Frontal cortex (tissue), 4 donors: ENCODE results near the gene CYP21A2. TPM values are rescaled to one million over a fixed set of nuclear protein-coding genes. Genes with fewer than 3 reads are reported as not detected.
A peak's percentile ranks its signal among the peaks of the same experiment; 100 is the strongest.
"Not testable (repeated sequence)": the region's sequence is repeated elsewhere in the genome, so short reads cannot be mapped to it uniquely, and the experiment has no call there.

Experiments
- DNase-seq, 2 donors: peaks; one replicate each; pipeline ENCODE4 v3.0.0; 2012; ENCODE audit warnings: low spot score in 2 of 2
- FAIRE-seq: peaks from 2 replicates; lab custom pipeline; 2012; peaks lifted over from hg19 to GRCh38; lab: Jason Lieb, UNC
- total RNA-seq: library from RNA; depleted of rRNA; stranded (reverse); fragments of >200 nt; gene quantifications from one replicate; pipeline ENCODE4 v1.2.3, GENCODE V29; 2014
- donor health status: control.
- donor health status: control.
- donor health status: control.

CYP21A2 gene
- total RNA-seq, 1 donor from 2014 or later = under 0.01 TPM

DNA sequence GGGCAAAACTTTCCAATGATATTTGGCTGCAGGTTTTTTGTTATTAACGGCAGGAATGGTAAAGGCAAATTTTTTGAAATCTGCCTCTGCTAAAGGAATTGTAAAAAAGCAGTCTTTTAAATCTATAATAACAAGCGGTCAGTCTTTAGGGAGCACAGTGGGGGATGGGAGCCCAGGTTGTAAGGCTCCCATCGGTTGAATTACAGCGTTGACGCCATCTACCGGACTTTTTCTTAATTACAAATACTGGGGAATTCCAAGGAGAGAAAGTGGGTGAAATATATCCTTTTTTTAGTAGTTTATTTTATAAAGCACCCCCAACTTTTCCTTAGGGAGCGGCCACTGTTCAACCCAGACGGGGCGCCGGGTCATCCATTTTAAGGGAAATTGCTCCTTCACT, 16.1 kb upstream of the CYP21A2 start:
- not testable (repeated sequence) for DNase-seq, FAIRE-seq

GRCh38 chr6:32028631-32029030, 9.6 kb upstream of the CYP21A2 start:
- FAIRE-seq, DNase-seq: not testable (repeated sequence)

DNA sequence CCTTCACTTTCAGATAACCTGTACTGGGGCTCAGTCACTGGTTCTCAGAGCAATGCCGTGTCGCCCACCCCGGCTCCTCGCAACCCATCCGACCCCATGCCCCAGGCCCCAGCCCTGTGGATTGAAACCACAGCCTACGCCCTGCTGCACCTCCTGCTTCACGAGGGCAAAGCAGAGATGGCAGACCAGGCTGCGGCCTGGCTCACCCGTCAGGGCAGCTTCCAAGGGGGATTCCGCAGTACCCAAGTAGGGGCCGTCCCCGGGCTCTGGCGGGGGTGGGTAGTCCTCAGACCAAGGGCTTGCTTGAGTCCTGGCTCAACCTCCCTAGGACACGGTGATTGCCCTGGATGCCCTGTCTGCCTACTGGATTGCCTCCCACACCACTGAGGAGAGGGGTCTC, 8.7 kb upstream of the CYP21A2 start:
- not testable (repeated sequence) for DNase-seq, FAIRE-seq

GRCh38 chr6:32035283-32036013, 2.8 kb upstream of the CYP21A2 start:
- not testable (repeated sequence) for DNase-seq, FAIRE-seq

DNA sequence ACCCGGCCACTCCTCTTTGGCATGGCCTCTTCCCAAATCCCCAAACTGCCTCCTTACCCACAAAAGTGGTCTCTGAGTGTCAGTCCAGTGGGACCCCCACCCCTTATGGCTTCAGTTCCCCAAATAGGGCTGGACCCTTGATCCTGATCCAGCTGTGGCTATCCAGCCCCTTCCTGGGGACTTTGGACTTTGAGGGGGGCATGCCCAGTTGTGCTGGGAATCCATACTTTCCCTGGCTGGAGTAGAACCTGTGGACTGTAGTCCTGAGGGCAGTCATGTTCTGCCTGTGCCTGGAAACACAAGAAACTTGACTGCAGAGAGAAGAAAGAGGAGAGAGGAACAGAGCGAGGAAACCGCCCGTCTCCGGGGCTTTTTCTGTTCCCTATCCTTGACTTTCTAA, 1.1 kb upstream of the CYP21A2 start:
- not testable (repeated sequence) for DNase-seq, FAIRE-seq

- not testable (repeated sequence) for FAIRE-seq, DNase-seq
Observed at GRCh38 chr6:32038878-32039277, 663 bp downstream of the CYP21A2 start.

DNA sequence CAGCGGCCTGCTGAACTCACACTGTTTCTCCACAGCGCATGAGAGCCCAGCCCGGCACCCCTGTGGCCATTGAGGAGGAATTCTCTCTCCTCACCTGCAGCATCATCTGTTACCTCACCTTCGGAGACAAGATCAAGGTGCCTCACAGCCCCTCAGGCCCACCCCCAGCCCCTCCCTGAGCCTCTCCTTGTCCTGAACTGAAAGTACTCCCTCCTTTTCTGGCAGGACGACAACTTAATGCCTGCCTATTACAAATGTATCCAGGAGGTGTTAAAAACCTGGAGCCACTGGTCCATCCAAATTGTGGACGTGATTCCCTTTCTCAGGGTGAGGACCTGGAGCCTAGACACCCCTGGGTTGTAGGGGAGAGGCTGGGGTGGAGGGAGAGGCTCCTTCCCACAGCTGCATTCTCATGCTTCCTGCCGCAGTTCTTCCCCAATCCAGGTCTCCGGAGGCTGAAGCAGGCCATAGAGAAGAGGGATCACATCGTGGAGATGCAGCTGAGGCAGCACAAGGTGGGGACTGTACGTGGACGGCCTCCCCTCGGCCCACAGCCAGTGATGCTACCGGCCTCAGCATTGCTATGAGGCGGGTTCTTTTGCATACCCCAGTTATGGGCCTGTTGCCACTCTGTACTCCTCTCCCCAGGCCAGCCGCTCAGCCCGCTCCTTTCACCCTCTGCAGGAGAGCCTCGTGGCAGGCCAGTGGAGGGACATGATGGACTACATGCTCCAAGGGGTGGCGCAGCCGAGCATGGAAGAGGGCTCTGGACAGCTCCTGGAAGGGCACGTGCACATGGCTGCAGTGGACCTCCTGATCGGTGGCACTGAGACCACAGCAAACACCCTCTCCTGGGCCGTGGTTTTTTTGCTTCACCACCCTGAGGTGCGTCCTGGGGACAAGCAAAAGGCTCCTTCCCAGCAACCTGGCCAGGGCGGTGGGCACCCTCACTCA, 1.4 kb downstream of the CYP21A2 start:
- FAIRE-seq, DNase-seq: not testable (repeated sequence)

DNA sequence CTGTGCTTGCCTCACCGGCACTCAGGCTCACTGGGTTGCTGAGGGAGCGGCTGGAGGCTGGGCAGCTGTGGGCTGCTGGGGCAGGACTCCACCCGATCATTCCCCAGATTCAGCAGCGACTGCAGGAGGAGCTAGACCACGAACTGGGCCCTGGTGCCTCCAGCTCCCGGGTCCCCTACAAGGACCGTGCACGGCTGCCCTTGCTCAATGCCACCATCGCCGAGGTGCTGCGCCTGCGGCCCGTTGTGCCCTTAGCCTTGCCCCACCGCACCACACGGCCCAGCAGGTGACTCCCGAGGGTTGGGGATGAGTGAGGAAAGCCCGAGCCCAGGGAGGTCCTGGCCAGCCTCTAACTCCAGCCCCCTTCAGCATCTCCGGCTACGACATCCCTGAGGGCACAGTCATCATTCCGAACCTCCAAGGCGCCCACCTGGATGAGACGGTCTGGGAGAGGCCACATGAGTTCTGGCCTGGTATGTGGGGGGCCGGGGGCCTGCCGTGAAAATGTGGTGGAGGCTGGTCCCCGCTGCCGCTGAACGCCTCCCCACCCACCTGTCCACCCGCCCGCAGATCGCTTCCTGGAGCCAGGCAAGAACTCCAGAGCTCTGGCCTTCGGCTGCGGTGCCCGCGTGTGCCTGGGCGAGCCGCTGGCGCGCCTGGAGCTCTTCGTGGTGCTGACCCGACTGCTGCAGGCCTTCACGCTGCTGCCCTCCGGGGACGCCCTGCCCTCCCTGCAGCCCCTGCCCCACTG, 2.3 kb downstream of the CYP21A2 start:
- not testable (repeated sequence) for FAIRE-seq, DNase-seq

DNA sequence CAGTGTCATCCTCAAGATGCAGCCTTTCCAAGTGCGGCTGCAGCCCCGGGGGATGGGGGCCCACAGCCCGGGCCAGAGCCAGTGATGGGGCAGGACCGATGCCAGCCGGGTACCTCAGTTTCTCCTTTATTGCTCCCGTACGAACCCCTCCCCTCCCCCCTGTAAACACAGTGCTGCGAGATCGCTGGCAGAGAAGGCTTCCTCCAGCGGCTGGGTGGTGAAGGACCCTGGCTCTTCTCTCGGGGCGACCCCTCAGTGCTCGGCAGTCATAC, 2.8 kb downstream of the CYP21A2 start:
- DNase-seq, FAIRE-seq: not testable (repeated sequence)

GRCh38 chr6:32041385-32041784, 3.2 kb downstream of the CYP21A2 start:
- DNase-seq, FAIRE-seq: not testable (repeated sequence)

GRCh38 chr6:32042276-32042675, 4.1 kb downstream of the CYP21A2 start:
- FAIRE-seq, DNase-seq: not testable (repeated sequence)

GRCh38 chr6:32043589-32044380, 5.6 kb downstream of the CYP21A2 start:
- not testable (repeated sequence) for FAIRE-seq, DNase-seq

- FAIRE-seq, DNase-seq: not testable (repeated sequence)
Observed at GRCh38 chr6:32044916-32045315, 6.7 kb downstream of the CYP21A2 start.

- FAIRE-seq (no peak), DNase-seq (no peak)
Observed at GRCh38 chr6:32045811-32046449, 7.7 kb downstream of the CYP21A2 start.

GRCh38 chr6:32046450-32047083, 8.4 kb downstream of the CYP21A2 start:
- DNase-seq (no peak), FAIRE-seq (no peak)

- FAIRE-seq = no peak
Observed at GRCh38 chr6:32047084-32047478, 8.9 kb downstream of the CYP21A2 start.

GRCh38 chr6:32047539-32047854, 9.3 kb downstream of the CYP21A2 start:
- DNase-seq (no peak), FAIRE-seq (no peak)

More at GRCh38 chr6:32047084-32047478, 8.9 kb downstream of the CYP21A2 start:
- peak in 1 of 2 donors; percentile 66 for DNase-seq
